ENCODE measurements around the gene TTC34.

TTC34 gene

GRCh38 chr1:2623571-2624337 lies 177.7 kb downstream of the TTC34 start:
- no peak for DNase-seq

- no peak for DNase-seq
Measured at GRCh38 chr1:2617971-2618470, 183.5 kb downstream of the TTC34 start.

- no peak for DNase-seq
Measured at GRCh38 chr1:2614145-2614544, 187.3 kb downstream of the TTC34 start.

GRCh38 chr1:2612591-2613365 lies 188.7 kb downstream of the TTC34 start:
- no peak for DNase-seq

GRCh38 chr1:2611621-2612437 lies 189.7 kb downstream of the TTC34 start:
- no peak for DNase-seq

- no peak for DNase-seq
Measured at GRCh38 chr1:2611031-2611501, 190.4 kb downstream of the TTC34 start.

- no peak for DNase-seq
Measured at GRCh38 chr1:2610036-2610959, 191.2 kb downstream of the TTC34 start.

- no peak for DNase-seq
Measured at GRCh38 chr1:2609319-2610035, 192.0 kb downstream of the TTC34 start.

- DNase-seq, result no peak
Measured at GRCh38 chr1:2607641-2608091, 193.8 kb downstream of the TTC34 start.

GRCh38 chr1:2606881-2607621 lies 194.4 kb downstream of the TTC34 start:
- no peak for DNase-seq

- DNase-seq, result no peak
Measured at GRCh38 chr1:2606396-2606880, 195.1 kb downstream of the TTC34 start.

GRCh38 chr1:2605509-2606395 lies 195.7 kb downstream of the TTC34 start:
- no peak for DNase-seq

- DNase-seq, result no peak
Measured at GRCh38 chr1:2604844-2605508, 196.5 kb downstream of the TTC34 start.

GRCh38 chr1:2604156-2604843 lies 197.2 kb downstream of the TTC34 start:
- no peak for DNase-seq

GRCh38 chr1:2603521-2604155 lies 197.9 kb downstream of the TTC34 start:
- DNase-seq, result no peak

- no peak for DNase-seq
Measured at GRCh38 chr1:2602866-2603520, 198.5 kb downstream of the TTC34 start.

- DNase-seq, result no peak
Measured at GRCh38 chr1:2602311-2602835, 199.1 kb downstream of the TTC34 start.

Measured in NCI-H1048 (cell line).